ENCODE results near the gene C14orf180.

Gene C14orf180

GRCh38 chr14:104579507-104579906, at the start of gene C14orf180:
Gene C14orf180 (plus strand): TSS chr14:104579764. CDS start chr14:104586431, 6,667 bp downstream.
- no peak for DNase-seq

- DNase-seq: no peak
Observed at GRCh38 chr14:104530646-104531045, 48.9 kb upstream of the C14orf180 start.

- no peak for DNase-seq
Observed at GRCh38 chr14:104531421-104532190, 48.0 kb upstream of the C14orf180 start.

GRCh38 chr14:104532191-104532555, 47.4 kb upstream of the C14orf180 start:
- DNase-seq: no peak

- DNase-seq: no peak
Observed at GRCh38 chr14:104534036-104534435, 45.5 kb upstream of the C14orf180 start.

- no peak for DNase-seq
Observed at GRCh38 chr14:104536942-104537612, 42.5 kb upstream of the C14orf180 start.

- no peak for DNase-seq
Observed at GRCh38 chr14:104537613-104537988, 42.0 kb upstream of the C14orf180 start.

- no peak for DNase-seq
Observed at GRCh38 chr14:104541905-104542465, 37.6 kb upstream of the C14orf180 start.

- DNase-seq: no peak
Observed at GRCh38 chr14:104542871-104543830, 36.4 kb upstream of the C14orf180 start.

- DNase-seq: no peak
Observed at GRCh38 chr14:104544362-104544961, 35.1 kb upstream of the C14orf180 start.

- DNase-seq: no peak
Observed at GRCh38 chr14:104545151-104545941, 34.2 kb upstream of the C14orf180 start.

GRCh38 chr14:104545942-104546501, 33.5 kb upstream of the C14orf180 start:
- DNase-seq: no peak

- DNase-seq: no peak
Observed at GRCh38 chr14:104546591-104547309, 32.8 kb upstream of the C14orf180 start.

- DNase-seq: no peak
Observed at GRCh38 chr14:104547310-104547997, 32.1 kb upstream of the C14orf180 start.

- no peak for DNase-seq
Observed at GRCh38 chr14:104547998-104548700, 31.4 kb upstream of the C14orf180 start.

- DNase-seq: no peak
Observed at GRCh38 chr14:104548802-104549535, 30.6 kb upstream of the C14orf180 start.

- DNase-seq: no peak
Observed at GRCh38 chr14:104549536-104550339, 29.8 kb upstream of the C14orf180 start.

Measured in hematopoietic multipotent progenitor cell treated with erythropoietin and hydrocortisone succinate and interleukin-3 and kit ligand, for 6 days (in vitro differentiated cells).